IPS-20b (cell line): ENCODE results near the gene C1QTNF6.

Experiments used
- H3K27ac ChIP-seq: one replicate; pipeline ENCODE4 v1.5.1; 2013; ENCODE audit warnings: low read length
- H3K27me3 ChIP-seq: 2 replicates; pipeline ENCODE4 v1.6.1; 2013; ENCODE audit warnings: mild to moderate bottlenecking, low read length, inconsistent platforms; ENCODE audit not compliant: insufficient read depth
- H3K36me3 ChIP-seq: 2 replicates; pipeline ENCODE4 v1.6.1; 2013; ENCODE audit warnings: low read depth, mild to moderate bottlenecking, inconsistent platforms, low read length, moderate library complexity; ENCODE audit not compliant: insufficient read depth
- H3K4me1 ChIP-seq: 2 replicates; pipeline ENCODE4 v1.6.1; 2013; ENCODE audit warnings: mild to moderate bottlenecking, control low read depth, inconsistent platforms, low read length, moderate library complexity; ENCODE audit not compliant: insufficient read depth
- H3K4me3 ChIP-seq: 2 replicates; pipeline ENCODE4 v1.5.1; 2013; ENCODE audit warnings: mild to moderate bottlenecking, low read length, inconsistent platforms
- H3K9ac ChIP-seq: 2 replicates; pipeline ENCODE4 v1.6.1; 2013; ENCODE audit warnings: low read depth, mild to moderate bottlenecking, inconsistent platforms, low read length, moderate library complexity
- H3K9me3 ChIP-seq: 2 replicates; pipeline ENCODE4 v1.6.1; 2013; ENCODE audit warnings: mild to moderate bottlenecking, low read depth, low read length, inconsistent platforms; ENCODE audit not compliant: insufficient read depth

Gene C1QTNF6

GRCh38 chr22:37135023-37135422, 53.0 kb downstream of the C1QTNF6 start:
- Histone ChIP-seq H3K4me3 (no peak overlapping the region), H3K27me3 (no peaks in the 10 kb centered on the region), H3K9ac (no peak overlapping the region), H3K9me3 (no peaks in the 10 kb centered on the region), H3K36me3 (no peaks in the 10 kb centered on the region), H3K27ac (no peak overlapping the region), H3K4me1 (no peaks in the 10 kb centered on the region)

DNA sequence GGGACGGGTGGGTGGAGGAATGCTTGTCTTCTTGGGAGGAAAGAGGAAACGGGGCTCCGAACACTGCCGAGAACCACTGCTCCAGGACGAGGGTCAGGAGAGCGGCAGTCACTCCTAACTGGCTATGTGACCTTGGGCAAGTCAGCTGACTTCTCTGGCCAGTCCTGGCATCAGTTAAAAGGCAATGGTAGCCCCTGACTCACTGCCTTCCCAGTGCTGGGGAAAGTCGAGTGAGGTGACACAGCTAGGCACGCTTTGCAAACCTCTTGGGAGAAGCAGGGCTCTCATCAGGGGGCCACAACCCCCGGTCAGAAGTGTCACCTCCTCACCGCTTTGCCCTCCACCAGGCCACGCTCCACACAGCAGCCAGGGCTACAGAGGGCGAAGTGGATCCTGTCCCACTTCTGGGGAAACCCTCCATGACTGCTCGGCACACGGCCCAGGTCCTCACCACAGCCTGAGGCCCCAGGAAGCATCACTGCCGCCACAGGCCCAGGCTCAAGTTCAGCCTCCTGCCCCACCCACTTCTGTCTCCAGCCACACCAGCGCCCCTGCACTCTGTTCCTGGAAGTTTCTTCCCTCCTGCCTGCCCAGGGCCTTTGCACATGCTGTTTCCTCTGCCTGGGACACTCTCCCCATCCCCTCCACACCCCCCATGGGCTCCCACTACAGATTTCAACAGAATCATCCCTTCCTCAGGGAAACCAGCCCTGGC, 54.6 kb downstream of the C1QTNF6 start:
- Histone ChIP-seq H3K27me3 (no peaks in the 10 kb centered on the region), H3K9ac (no peak overlapping the region), H3K4me3 (no peak overlapping the region), H3K36me3 (no peaks in the 10 kb centered on the region), H3K27ac (no peak overlapping the region), H3K9me3 (no peaks in the 10 kb centered on the region), H3K4me1 (no peaks in the 10 kb centered on the region)

DNA sequence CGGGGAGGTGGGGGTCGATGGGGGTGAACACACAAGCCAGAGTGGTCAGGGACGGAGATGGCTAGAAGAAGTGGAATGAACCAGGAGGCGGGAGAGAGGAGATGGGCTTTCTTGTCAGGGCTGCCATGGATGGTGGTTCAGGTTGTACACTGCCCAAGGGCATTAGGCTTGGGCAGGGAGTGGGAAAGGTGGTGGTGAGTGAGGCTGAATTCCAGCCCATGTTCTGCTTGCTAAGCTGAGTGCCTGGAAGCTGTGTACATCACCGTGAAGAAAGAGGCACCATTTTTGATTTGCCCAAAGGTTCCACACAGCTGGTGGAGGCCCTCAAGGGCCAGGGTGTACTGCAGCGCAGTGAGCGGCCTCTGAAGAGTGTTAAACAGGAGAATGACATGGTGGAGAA, 55.3 kb downstream of the C1QTNF6 start:
- H3K27ac ChIP-seq = no peak overlapping the region
- H3K36me3 ChIP-seq = no peaks in the 10 kb centered on the region
- no peaks in the 10 kb centered on the region for H3K9me3 ChIP-seq
- H3K4me3 ChIP-seq = no peak overlapping the region
- no peak overlapping the region for H3K9ac ChIP-seq
- H3K27me3 ChIP-seq = no peaks in the 10 kb centered on the region
- H3K4me1 ChIP-seq = no peaks in the 10 kb centered on the region
